ENCODE results near the gene TAOK1.

TAOK1 gene

DNA sequence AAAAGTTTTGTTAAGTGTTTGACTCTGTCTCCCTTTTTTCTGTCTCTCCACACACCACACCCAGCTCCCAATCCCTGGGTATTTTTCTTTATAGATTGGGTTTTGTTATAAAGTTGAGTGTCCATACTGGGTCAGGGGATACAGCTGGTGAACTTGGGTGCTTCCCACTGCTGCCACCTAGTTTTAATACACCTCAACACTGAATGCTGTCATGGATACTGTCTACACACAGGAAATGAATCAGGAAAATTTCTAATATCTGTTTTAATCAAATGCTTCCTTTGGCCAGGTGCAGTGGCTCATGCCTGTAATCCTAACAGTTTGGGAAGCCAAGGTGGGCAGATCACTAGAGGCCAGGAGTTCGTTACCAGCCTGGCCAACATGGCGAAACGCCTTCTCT, 5.3 kb upstream of the TAOK1 start:
- Histone ChIP-seq H2AFZ (ENCODE audit: low read depth, low read length) (no peak overlapping the region), H3K27me3 (ENCODE audit: low read depth, low read length) (no peaks in the 10 kb centered on the region), H3K4me2 (ENCODE audit: low read length) (no peak overlapping the region)

DNA sequence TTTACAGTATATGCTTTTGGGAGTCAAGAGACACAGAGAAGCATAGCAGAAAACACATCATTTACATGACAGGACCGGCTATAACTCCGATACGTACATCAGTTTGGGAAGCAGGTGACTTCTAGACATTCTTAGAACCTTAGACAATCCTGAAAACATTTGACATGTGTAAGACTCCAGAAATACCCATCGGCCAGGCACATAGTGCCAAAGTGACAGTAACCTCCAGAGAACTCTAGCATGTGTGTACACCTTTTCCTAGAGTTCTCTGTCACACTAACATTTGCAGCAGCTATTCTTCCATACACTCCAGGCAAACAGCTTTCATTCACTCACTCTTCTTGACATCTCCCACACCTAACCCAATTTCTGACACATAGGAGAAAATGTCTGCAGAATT, 3.4 kb upstream of the TAOK1 start:
- Histone ChIP-seq H3K4me3 (ENCODE audit: low read length) (no peak overlapping the region), H3K9me3 (ENCODE audit: insufficient read depth, low read length) (no peaks in the 10 kb centered on the region), H3K27ac (ENCODE audit: low read length) (no peak overlapping the region), H3K4me2 (ENCODE audit: low read length) (no peak overlapping the region), H3K36me3 (replicated peaks; ENCODE audit: low read depth, low read length) (no peaks in the 10 kb centered on the region), H3K27me3 (ENCODE audit: low read depth, low read length) (no peaks in the 10 kb centered on the region), H3K79me2 (ENCODE audit: low read length) (peaks cover 15% of the 10 kb centered on the region), H3K4me1 (ENCODE audit: low read length) (peaks cover 4% of the 10 kb centered on the region), H2AFZ (ENCODE audit: low read depth, low read length) (no peak overlapping the region), H4K20me1 (ENCODE audit: insufficient read depth, low read length) (peaks cover 7% of the 10 kb centered on the region; the same call in 1 of the 2 replicates), H3K9ac (ENCODE audit: low read length) (no peak overlapping the region)
- TF ChIP-seq, protein P1, sequence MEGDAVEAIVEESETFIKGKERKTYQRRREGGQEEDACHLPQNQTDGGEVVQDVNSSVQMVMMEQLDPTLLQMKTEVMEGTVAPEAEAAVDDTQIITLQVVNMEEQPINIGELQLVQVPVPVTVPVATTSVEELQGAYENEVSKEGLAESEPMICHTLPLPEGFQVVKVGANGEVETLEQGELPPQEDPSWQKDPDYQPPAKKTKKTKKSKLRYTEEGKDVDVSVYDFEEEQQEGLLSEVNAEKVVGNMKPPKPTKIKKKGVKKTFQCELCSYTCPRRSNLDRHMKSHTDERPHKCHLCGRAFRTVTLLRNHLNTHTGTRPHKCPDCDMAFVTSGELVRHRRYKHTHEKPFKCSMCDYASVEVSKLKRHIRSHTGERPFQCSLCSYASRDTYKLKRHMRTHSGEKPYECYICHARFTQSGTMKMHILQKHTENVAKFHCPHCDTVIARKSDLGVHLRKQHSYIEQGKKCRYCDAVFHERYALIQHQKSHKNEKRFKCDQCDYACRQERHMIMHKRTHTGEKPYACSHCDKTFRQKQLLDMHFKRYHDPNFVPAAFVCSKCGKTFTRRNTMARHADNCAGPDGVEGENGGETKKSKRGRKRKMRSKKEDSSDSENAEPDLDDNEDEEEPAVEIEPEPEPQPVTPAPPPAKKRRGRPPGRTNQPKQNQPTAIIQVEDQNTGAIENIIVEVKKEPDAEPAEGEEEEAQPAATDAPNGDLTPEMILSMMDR (IDR thresholded peaks at IDR 0.05; ENCODE audit: low read depth, low read length) = no peak
- TF ChIP-seq EZH2phosphoT487 (IDR thresholded peaks at IDR 0.05; ENCODE audit: low read depth) = no peak

More for the DNA sequence above, 5.3 kb upstream of the TAOK1 start:
- Histone ChIP-seq H4K20me1 (ENCODE audit: insufficient read depth, low read length) (no peaks in the 10 kb centered on the region), H3K27ac (ENCODE audit: low read length) (no peak overlapping the region), H3K36me3 (replicated peaks; ENCODE audit: low read depth, low read length) (no peaks in the 10 kb centered on the region), H3K9ac (ENCODE audit: low read length) (no peak overlapping the region), H3K79me2 (ENCODE audit: low read length) (no peaks in the 10 kb centered on the region), H3K9me3 (ENCODE audit: insufficient read depth, low read length) (no peaks in the 10 kb centered on the region), H3K4me3 (ENCODE audit: low read length) (no peak overlapping the region), H3K4me1 (ENCODE audit: low read length) (no peaks in the 10 kb centered on the region)
- TF ChIP-seq EZH2phosphoT487 (IDR thresholded peaks at IDR 0.05; ENCODE audit: low read depth) = no peak

DNA sequence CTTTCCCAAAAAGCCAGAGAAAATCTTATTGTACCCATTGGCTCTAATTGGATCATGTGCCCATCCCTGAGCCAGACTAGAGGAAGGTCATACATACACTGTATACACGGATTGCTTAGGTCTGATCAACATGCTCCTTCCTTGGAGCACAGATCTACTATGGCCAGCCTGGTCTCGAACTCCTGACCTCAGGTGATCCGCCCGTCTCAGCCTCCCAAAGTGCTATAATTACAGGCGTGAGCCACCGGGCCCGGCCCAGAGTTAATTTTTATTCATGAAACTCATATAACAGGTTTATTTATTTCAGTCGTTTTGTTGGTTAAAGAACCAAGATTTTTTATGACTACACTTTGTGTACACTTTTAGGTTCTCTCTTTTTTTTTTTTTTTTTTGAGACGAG, 1.2 kb upstream of the TAOK1 start:
- Histone ChIP-seq H4K20me1 (ENCODE audit: insufficient read depth, low read length) (peaks cover 24% of the 10 kb centered on the region), H3K4me1 (ENCODE audit: low read length) (peaks cover 20% of the 10 kb centered on the region), H3K4me3 (ENCODE audit: low read length) (no peak overlapping the region), H3K27me3 (ENCODE audit: low read depth, low read length) (no peaks in the 10 kb centered on the region), H3K9ac (ENCODE audit: low read length) (no peak overlapping the region), H3K27ac (ENCODE audit: low read length) (no peak overlapping the region), H2AFZ (ENCODE audit: low read depth, low read length) (no peak overlapping the region), H3K9me3 (ENCODE audit: insufficient read depth, low read length) (no peaks in the 10 kb centered on the region), H3K79me2 (ENCODE audit: low read length) (peaks cover 37% of the 10 kb centered on the region), H3K4me2 (ENCODE audit: low read length) (no peak overlapping the region), H3K36me3 (replicated peaks; ENCODE audit: low read depth, low read length) (no peaks in the 10 kb centered on the region)
- TF ChIP-seq, protein P1 (IDR thresholded peaks at IDR 0.05; ENCODE audit: low read depth, low read length) = no peak
- no peak for TF ChIP-seq EZH2phosphoT487 (IDR thresholded peaks at IDR 0.05; ENCODE audit: low read depth)

DNA sequence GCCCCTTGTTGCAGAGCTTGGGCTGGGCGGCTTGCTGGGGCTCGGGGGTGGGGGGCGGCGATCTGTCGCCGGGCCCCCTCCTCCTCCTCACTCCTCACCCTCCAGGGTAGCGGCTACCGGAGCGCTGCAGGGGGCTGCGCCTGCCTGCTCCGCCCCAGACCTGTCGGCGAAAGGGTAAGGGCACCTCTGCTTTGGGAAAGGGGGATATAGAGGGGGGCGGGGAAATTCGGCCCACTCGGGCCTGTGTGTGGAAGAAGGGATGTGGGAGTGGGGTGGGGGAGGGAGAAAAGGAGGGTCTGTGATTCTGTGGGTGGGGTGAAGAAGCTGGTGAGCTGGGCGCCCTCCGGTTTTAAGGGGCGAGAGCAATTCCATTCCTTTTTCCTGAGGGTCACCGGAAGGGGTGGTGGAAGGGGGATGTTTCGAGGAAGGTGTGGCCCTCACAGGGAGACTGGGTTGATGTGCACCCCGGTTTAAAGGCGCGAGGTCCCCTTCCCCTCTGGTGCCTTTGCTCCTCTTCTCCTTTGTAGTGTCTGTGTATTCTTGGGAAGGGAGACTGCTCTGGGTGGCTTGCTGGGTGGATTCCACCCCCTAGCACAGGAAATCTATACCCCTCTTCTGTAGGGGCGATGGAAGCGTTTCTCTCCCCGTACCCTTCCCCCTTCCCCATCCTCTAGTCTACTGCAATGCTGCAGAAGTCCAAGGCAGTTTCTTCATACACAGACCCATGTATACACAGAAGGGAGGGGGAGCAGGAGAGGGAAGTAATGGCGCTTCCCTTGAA, 878 bp downstream of the TAOK1 start:
- Histone ChIP-seq H2AFZ (ENCODE audit: low read depth, low read length) (no peak overlapping the region), H3K4me1 (ENCODE audit: low read length) (peaks cover 20% of the 10 kb centered on the region), H3K36me3 (replicated peaks; ENCODE audit: low read depth, low read length) (no peaks in the 10 kb centered on the region), H4K20me1 (ENCODE audit: insufficient read depth, low read length) (peaks cover 30% of the 10 kb centered on the region), H3K9me3 (ENCODE audit: insufficient read depth, low read length) (no peaks in the 10 kb centered on the region), H3K4me2 (ENCODE audit: low read length) (peak overlapping the region; percentile 97), H3K27me3 (ENCODE audit: low read depth, low read length) (no peaks in the 10 kb centered on the region), H3K4me3 (ENCODE audit: low read length) (peak overlapping the region; percentile 99), H3K9ac (ENCODE audit: low read length) (peak overlapping the region; percentile 96), H3K27ac (ENCODE audit: low read length) (peak overlapping the region; percentile 47), H3K79me2 (ENCODE audit: low read length) (peaks cover 58% of the 10 kb centered on the region)
- TF ChIP-seq, protein P1 (IDR thresholded peaks at IDR 0.05; ENCODE audit: low read depth, low read length) = no peak
- TF ChIP-seq EZH2phosphoT487 (IDR thresholded peaks at IDR 0.05; ENCODE audit: low read depth) = no peak

All from OCI-LY3 (cell line).